NCI-H146 treated with DMSO at 0.1 percent for 48 hours (cell line): Measurements from ENCODE around the gene SERGEF.

ENCODE experiments used
- DNase-seq: peaks from one replicate; lab custom pipeline; 2025; ENCODE audit not compliant: unreplicated experiment; lab: John Stamatoyannopoulos, UW

Gene SERGEF

DNA sequence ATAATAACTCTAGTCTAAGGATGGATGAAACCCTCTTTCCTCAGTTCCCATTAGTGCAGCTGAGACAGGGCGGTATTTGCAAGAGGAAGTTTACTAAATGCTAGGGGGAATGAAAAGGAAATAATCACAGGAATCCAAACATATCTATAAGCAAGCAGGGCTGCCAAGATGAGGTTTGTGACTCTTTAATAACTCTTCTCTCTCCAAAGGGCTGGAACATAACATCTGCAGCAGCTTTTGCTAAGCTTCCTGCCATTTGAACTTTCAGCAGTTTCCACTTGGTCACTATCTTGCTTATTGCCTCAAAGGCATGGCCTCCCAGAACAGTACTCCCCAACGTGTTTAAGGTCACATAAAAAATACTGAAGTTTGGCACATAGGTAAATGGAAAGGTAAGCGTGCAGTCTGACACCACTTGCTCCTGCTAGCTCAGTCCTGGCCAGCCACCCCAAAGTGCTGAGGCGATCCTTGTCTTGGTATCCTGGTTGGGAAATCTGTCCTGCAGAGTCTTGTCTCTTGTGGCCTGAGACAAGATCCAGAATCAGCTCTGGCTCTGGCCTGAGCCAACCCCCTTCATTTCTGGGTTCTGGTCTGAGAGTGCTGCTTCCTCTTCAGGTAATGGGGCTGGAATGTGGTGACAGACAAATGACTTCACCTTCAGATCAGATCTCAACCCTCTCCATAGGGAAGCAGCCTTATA is 196.5 kb downstream of the SERGEF start:
- no peak for DNase-seq

- DNase-seq, result no peak
Observed at GRCh38 chr11:17814546-17814945, 198.3 kb downstream of the SERGEF start.

- DNase-seq, result no peak
Observed at GRCh38 chr11:17813391-17814059, 199.3 kb downstream of the SERGEF start.

GRCh38 chr11:17812865-17813187 is 200.0 kb downstream of the SERGEF start:
- DNase-seq, result no peak

DNA sequence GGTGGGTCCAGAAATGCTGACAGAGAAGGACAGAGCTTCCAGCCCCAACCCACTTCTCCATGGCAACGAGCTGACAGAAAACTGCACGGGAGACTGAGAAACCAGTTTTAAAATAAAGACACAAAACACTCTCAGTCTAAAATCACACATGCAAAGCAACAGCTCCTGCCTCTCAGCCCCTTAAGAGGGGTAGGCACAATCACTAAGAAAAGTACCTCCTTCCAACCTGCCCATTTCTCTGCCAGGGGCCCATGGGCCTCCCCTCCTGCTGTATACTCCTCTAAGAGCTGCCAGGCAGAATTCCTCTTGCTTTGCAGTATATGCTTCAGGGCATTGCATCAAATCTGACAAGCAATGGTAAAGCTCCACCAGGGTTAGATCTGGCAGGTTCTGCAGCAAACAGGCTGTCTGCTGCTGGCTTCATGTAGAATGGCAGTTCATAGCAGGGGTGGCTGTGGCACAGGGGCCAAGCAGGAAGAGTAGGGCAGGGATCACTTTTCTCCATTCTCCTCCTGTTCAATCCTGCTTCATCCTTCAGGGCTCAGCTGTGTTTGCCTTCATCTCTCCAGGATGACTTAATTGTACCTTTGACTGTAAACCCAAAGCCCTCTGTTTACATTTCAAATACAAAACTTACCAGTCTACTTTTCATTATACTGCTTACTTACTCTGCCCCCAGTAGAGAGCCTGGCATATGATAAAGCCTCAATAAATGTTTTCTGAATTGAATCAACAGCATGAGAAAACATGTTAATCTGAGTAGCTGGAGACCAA is 200.6 kb downstream of the SERGEF start:
- peak; percentile 82 for DNase-seq

- DNase-seq, result no peak
Observed at GRCh38 chr11:17811352-17811751, 201.5 kb downstream of the SERGEF start.

DNA sequence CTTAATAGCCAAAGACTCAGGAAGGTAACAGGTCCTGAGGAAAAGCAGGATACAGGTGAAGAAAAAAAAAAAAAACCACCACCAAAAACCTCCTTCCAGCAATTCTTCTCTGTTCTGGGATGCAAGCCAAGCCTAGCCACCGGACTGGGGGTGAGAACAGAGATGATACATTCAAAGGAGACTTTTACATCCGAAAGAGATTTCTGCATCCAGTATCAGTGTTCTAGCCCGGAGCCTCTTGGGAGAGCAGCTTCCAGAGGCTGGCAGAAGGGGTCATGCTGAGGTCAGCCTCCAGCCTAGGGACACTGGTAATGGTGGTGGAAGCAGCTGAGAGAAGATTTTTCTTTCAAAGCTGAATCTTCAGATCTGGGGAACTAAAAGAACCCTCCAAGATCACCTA is 202.1 kb downstream of the SERGEF start:
- no peak for DNase-seq

- DNase-seq, result no peak
Observed at GRCh38 chr11:17810041-17810440, 202.8 kb downstream of the SERGEF start.

- no peak for DNase-seq
Observed at GRCh38 chr11:17807034-17807433, 205.8 kb downstream of the SERGEF start.

GRCh38 chr11:17805873-17806272 is 207.0 kb downstream of the SERGEF start:
- DNase-seq, result no peak

- no peak for DNase-seq
Observed at GRCh38 chr11:17805043-17805442, 207.8 kb downstream of the SERGEF start.

DNA sequence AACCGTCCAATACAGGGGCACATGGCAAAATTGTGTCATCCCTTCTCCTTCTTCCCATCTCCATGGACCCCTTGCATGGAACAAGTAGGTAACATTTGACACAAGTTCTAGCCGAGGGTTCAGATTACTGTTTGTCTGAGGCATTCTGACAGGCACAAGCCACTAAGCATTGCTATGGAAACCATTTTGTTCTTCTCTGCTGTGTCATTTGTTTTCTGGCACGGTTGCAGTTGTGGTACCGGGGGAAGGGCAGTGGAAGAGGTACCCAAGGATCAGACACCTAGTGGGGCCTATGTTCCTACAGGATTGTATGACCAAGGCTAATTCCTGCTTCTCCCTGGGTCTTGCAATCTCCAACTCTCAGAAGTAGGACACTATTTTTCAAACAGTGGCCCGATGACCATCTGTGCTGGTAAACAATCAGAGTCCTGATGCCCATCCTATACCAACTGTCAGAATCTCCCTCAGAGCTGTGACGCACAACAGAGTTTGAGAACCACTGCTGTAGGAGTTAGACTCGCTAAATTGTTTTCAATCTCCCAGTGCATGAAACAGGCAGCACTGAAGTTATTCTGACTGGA is 209.0 kb downstream of the SERGEF start:
- no peak for DNase-seq

- no peak for DNase-seq
Observed at GRCh38 chr11:17802491-17802890, 210.4 kb downstream of the SERGEF start.

DNA sequence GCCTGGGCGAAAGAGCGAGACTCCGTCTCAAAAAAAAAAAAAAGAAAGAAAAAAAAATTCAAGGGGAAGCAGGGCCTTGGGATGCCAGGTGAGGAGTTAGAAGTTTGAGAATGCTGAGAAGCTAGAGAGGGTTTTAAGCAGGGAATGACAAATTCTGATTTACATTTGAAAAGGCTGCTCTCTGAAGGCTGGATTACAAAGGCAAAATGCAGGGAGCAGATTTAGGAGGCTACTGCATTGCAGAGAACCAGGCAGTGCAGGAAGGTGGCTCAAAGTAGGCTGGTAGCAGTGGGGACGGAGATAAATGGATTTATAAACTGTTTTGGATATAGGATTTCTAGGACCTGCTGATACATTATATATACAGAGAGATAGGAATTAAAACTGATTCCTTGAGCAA is 211.7 kb downstream of the SERGEF start:
- DNase-seq, result no peak

GRCh38 chr11:17799147-17799546 is 213.7 kb downstream of the SERGEF start:
- DNase-seq, result no peak

DNA sequence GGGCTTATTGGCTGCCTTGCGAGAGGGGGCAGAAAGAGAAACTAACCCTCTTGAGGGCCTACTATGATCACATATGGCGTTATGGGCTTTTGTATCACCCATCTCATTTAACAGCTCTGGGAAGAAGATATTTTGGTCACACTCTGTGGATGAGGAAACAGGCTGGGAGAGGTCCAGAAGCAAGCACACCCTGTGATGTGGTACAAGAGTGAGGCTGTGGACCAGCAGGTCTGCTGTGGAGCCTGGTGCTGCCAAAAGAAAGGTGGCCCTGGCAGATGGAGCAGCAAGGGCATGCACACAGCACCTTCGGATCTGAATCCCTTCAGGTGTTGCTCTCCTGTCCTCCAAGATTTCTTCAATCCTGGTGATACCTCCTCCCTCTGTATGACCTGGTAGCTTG is 214.1 kb downstream of the SERGEF start:
- no peak for DNase-seq

- no peak for DNase-seq
Observed at GRCh38 chr11:17798253-17798652, 214.6 kb downstream of the SERGEF start.

DNA sequence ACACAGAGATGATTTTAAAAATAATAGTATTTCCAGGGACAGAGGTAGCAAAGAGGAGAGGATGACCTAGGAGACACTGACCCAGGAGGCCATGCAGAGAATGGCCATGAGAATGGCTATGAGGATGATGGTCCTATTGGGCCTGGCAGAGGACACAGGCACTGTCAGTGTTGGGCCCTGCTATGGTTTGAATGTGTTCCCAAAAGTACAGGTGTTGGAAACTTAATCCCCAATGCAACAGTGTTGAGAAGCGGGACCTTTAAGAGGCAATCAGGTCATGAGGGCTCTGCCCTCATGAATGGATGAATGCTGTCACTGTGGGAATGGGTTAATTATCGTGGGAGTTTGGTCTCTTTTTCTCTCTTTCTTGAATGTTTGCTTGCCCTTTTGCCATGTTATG is 216.7 kb downstream of the SERGEF start:
- DNase-seq, result no peak

GRCh38 chr11:17794981-17795380 is 217.9 kb downstream of the SERGEF start:
- no peak for DNase-seq

DNA sequence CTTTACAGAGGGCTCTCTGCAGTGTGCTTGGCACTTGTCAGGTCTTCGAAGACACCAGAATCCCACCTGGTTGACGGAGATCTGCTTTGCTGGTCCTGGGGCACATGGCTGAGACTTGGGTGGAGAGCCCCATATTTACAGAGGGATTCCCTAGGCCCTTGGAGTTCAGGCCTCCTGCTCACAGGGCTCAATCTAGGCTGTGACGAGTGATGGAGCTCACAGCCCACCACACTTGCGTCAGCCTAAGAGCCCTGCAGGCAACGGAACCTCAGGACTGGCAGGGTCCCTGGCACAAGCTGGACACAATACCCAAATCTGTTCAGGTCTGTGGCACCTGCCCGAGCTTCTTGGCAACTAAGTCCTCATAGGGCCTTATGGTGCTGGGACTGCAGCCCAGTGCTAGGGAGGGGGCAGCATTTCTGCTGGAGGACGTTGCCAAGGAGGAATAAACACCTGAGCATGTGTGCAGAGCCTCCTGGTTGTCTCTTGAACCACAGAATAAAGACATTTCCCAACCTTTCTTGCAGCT is 219.1 kb downstream of the SERGEF start:
- no peak for DNase-seq

- no peak for DNase-seq
Observed at GRCh38 chr11:17792161-17792560, 220.7 kb downstream of the SERGEF start.

- DNase-seq, result no peak
Observed at GRCh38 chr11:17791144-17791543, 221.7 kb downstream of the SERGEF start.
